NCI-H446 (cell line): ENCODE measurements around the gene KCTD19.

ENCODE experiments used
- DNase-seq, 2 experiments: peaks; one replicate each; lab custom pipeline; 2025; lab: John Stamatoyannopoulos, UW

Gene KCTD19

DNA sequence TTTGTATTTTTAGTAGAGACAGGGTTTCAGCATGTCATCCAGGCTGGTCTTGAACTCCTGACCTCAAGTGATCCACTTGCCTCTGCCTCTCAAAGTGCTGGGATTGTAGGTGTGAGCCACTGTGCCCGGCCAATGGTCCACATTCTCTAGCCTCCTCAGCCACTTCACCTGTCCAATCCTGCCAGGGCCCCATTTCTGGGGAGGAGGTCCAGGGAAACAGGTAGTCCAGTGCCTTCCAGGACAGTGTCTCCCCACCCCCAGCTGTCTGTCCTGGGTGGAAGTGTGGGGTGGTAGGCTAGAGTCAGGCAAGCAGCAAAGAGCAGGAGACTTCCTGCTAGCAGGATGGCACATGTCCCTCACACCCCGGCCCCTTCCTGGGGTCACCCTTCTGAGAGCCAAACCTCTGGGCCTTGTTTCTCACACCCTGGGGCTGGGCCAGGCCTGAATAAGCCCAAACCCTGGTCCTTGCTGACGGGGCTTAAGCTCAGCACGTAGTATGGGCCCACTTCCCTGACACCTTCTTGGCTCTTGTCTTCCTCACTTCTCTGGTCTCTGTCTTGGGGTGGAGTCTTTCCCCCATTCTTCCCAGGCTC lies 84.3 kb downstream of the KCTD19 start:
- DNase-seq: no peak

DNA sequence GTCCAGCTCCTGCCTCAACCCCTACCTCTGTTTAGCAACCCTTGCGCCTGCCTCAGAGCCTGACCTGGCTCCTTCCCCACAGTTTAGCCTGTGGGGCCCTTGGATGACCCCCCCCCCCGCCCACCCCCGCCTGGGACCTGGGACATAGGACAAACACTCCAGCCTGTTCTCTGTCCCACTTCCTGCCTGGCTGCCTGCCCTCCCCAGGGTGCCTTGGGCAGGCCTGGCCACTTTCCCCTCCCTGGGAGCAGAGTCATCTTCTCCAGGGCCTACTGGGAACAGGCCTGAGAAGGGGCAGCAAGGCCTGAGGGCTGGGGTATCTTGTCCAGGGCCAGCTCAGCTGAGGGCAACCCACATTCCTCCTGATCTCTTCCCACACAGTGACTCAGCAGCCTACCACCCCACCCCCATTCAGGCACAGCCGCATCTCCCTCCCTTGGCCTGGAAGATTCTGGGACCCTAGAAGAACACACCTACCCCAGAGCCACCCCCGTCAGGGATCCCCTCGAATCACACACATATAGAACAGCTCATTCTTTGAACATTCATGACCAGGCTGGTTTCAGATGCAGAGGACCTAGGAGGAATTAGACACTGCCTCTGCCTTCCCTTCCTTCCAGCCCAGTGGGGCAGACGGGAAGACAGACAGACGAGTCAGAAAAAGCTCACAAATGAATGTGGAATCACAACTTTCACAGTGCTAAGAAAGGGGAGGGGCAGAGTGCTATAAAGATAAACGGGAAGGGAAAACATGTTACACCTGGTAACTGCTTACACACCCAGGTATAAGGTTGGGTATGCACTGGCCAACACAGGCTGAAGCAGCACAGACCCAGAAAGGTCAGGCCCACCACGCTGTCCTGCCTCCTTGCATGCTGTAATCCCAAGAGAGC lies 85.3 kb downstream of the KCTD19 start:
- DNase-seq: no peak

DNA sequence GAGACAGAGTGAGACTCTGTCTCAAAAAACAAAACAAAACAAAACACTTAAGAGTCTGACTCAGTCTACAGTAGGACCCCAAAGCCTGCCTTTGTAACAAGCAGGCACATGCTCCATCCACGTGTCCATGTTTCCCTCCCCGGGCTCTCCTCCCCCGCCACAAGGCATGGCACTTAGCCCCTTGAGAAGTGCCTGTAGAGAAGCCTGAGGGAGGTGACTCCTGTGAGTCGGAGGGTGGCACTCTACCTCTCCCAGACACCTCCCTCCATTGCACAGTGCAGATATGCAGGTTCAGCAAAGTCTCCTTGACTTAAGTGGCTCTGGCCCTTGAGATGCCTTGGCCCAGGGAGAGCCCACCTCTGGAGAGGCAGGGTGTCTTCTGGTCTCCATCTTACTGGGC lies 86.0 kb downstream of the KCTD19 start:
- DNase-seq: no peak
